CD4-positive, alpha-beta memory T cell (primary cell): ENCODE measurements around the gene PLXDC2. TPM values are rescaled to one million over a fixed set of nuclear protein-coding genes. Genes with fewer than 3 reads are reported as not detected.
"Not testable (repeated sequence)": the region's sequence is repeated elsewhere in the genome, so short reads cannot be mapped to it uniquely, and the experiment has no call there.

Experiments
- CTCF ChIA-PET: fragments of 350-600 bp; sonication (Branson Sonifier 250); formaldehyde crosslinking; loops from one replicate; lab custom pipeline; 2021; ENCODE audit warnings: inconsistent platforms; ENCODE audit not compliant: partially characterized antibody; lab: Charles Lee
- POLR2A ChIA-PET: fragments of 350-600 bp; sonication (Branson Sonifier 250); formaldehyde crosslinking; loops from one replicate; lab custom pipeline; 2021; ENCODE audit not compliant: partially characterized antibody; lab: Charles Lee
- DNase-seq, 5 donors: peaks; one replicate each; pipeline versions ENCODE4 v3.0.0 to v3.0.0-alpha.2; 2020 to 2022; ENCODE audit warnings: mixed read lengths in 1 of 5
- H3K27ac ChIP-seq: one replicate; pipeline ENCODE4 v1.7.0; 2013; ENCODE audit warnings: low read depth, low read length
- H3K27me3 ChIP-seq: 2 replicates; pipeline ENCODE4 v1.7.0; 2013; ENCODE audit warnings: mild to moderate bottlenecking, low read length, moderate library complexity; ENCODE audit not compliant: insufficient read depth
- H3K36me3 ChIP-seq: 2 replicates; pipeline ENCODE4 v1.7.0; 2013; ENCODE audit warnings: mild to moderate bottlenecking, low read length, moderate library complexity; ENCODE audit not compliant: insufficient read depth
- H3K4me1 ChIP-seq: 2 replicates; pipeline ENCODE4 v1.7.0; 2013; ENCODE audit warnings: mild to moderate bottlenecking, low read length, moderate library complexity; ENCODE audit not compliant: insufficient read depth
- H3K4me3 ChIP-seq, 2 donors: one replicate each; pipeline ENCODE4 v1.7.0; 2013; ENCODE audit warnings: low read length in 2 of 2, mild to moderate bottlenecking in 1 of 2
- H3K9me3 ChIP-seq, 2 donors: one replicate each; pipeline ENCODE4 v1.7.0; 2013; ENCODE audit warnings: low read length in 2 of 2, control low read depth in 1 of 2; ENCODE audit not compliant: control insufficient read depth in 1 of 2
- H3K27ac Mint-ChIP-seq, 7 donors: one replicate each; pipeline ENCODE4 v1.8.0; 2020 to 2021; ENCODE audit warnings: mixed read lengths in 7 of 7, mild to moderate bottlenecking in 6 of 7, inconsistent platforms in 3 of 7, moderate library complexity in 3 of 7
- H3K27me3 Mint-ChIP-seq, 2 donors: one replicate each; pipeline ENCODE4 v1.8.0; 2020 to 2021; ENCODE audit warnings: mixed read lengths in 2 of 2
- H3K36me3 Mint-ChIP-seq, 2 donors: one replicate each; pipeline ENCODE4 v1.8.0; 2020 to 2021; ENCODE audit warnings: mixed read lengths in 2 of 2, inconsistent platforms in 1 of 2, mild to moderate bottlenecking in 1 of 2
- H3K4me1 Mint-ChIP-seq, 4 donors: one replicate each; pipeline ENCODE4 v1.8.0; 2020 to 2021; ENCODE audit warnings: mixed read lengths in 4 of 4, mild to moderate bottlenecking in 1 of 4
- H3K4me3 Mint-ChIP-seq, 8 donors: one replicate each; pipeline ENCODE4 v1.8.0; 2020 to 2021; ENCODE audit warnings: mixed read lengths in 8 of 8, mild to moderate bottlenecking in 7 of 8, moderate library complexity in 6 of 8, inconsistent platforms in 3 of 8
- H3K9me3 Mint-ChIP-seq, 8 donors: one replicate each; pipeline ENCODE4 v1.8.0; 2020 to 2021; ENCODE audit warnings: mixed read lengths in 8 of 8, mild to moderate bottlenecking in 5 of 8, inconsistent platforms in 3 of 8, moderate library complexity in 1 of 8
- intact Hi-C: fragments of 100-400 bp; cut with micrococcal nuclease; formaldehyde crosslinking; loops from one replicate; pipeline ENCODE4 v1.15.1; 2023
- polyA plus RNA-seq, 2 donors: library from polyadenylated mRNA; unstranded; fragments of 300-500 nt; fragmentation: Illumina TruSeq; gene quantifications; one replicate each; pipeline ENCODE4 v1.2.3, GENCODE V29; 2021
- total RNA-seq, 2 experiments: library from RNA; stranded (reverse); gene quantifications; one replicate each; pipeline ENCODE4 v1.2.3, GENCODE V29; 2021

The PLXDC2 gene
- total and polyA plus RNA-seq, 4 experiments from 2014 or later: 0.90 to 1.2 TPM; not detected in 2

GRCh38 chr10:19999431-19999830, 183.2 kb downstream of the PLXDC2 start:
- ChIA-PET POLR2A (no interaction called here), CTCF (no interaction called here)
- Mint-ChIP-seq H3K27ac (no peak overlapping the region), H3K36me3 (no peaks in the 10 kb centered on the region), H3K9me3 (peaks cover 0 to 13% (median 5%) of the 10 kb centered on the region in 8 donors), H3K4me1 (no peaks in the 10 kb centered on the region), H3K27me3 (no peaks in the 10 kb centered on the region), H3K4me3 (no peak overlapping the region)
- Histone ChIP-seq H3K9me3 (no peaks in the 10 kb centered on the region), H3K27me3 (no peaks in the 10 kb centered on the region), H3K4me3 (no peak overlapping the region), H3K36me3 (no peaks in the 10 kb centered on the region), H3K4me1 (no peaks in the 10 kb centered on the region), H3K27ac (no peak overlapping the region)
- no peak for DNase-seq
- intact Hi-C loops: no loop called here

GRCh38 chr10:20002026-20002425, 185.8 kb downstream of the PLXDC2 start:
- H3K27me3 Mint-ChIP-seq, DNase-seq, H3K9me3 ChIP-seq, H3K27ac Mint-ChIP-seq, intact Hi-C loops, H3K4me3 ChIP-seq, H3K36me3 ChIP-seq, H3K4me1 Mint-ChIP-seq, POLR2A ChIA-PET, H3K4me3 Mint-ChIP-seq, CTCF ChIA-PET, H3K36me3 Mint-ChIP-seq, H3K27ac ChIP-seq, H3K4me1 ChIP-seq, H3K27me3 ChIP-seq: not testable (repeated sequence)
- H3K9me3 Mint-ChIP-seq: peaks cover 0 to 12% (median 5%) of the 10 kb centered on the region in 8 donors

- peaks cover 0 to 12% (median 5%) of the 10 kb centered on the region in 8 donors for H3K9me3 Mint-ChIP-seq
- DNase-seq: no peak
- intact Hi-C loops: no loop called here
- H3K36me3 Mint-ChIP-seq: no peaks in the 10 kb centered on the region
- H3K27me3 ChIP-seq: no peaks in the 10 kb centered on the region
- no peaks in the 10 kb centered on the region for H3K27me3 Mint-ChIP-seq
- no peaks in the 10 kb centered on the region for H3K9me3 ChIP-seq
- no peak overlapping the region for H3K4me3 ChIP-seq
- no peak overlapping the region for H3K27ac Mint-ChIP-seq
- H3K4me1 ChIP-seq: no peaks in the 10 kb centered on the region
- H3K4me3 Mint-ChIP-seq: peak overlapping the region in 1 of 8 donors; percentile 11
- no peaks in the 10 kb centered on the region for H3K4me1 Mint-ChIP-seq
- H3K27ac ChIP-seq: no peak overlapping the region
- CTCF ChIA-PET: no interaction called here
- POLR2A ChIA-PET: no interaction called here
- H3K36me3 ChIP-seq: no peaks in the 10 kb centered on the region
Measured at GRCh38 chr10:20002657-20003056, 186.4 kb downstream of the PLXDC2 start.

GRCh38 chr10:20004087-20004523, 187.9 kb downstream of the PLXDC2 start:
- H3K27ac Mint-ChIP-seq: no peak overlapping the region
- Histone ChIP-seq H3K9me3 (no peaks in the 10 kb centered on the region), H3K4me3 (no peak overlapping the region), H3K4me1 (no peaks in the 10 kb centered on the region), H3K36me3 (no peaks in the 10 kb centered on the region), H3K27ac (no peak overlapping the region), H3K27me3 (no peaks in the 10 kb centered on the region)
- ChIA-PET CTCF (no interaction called here), POLR2A (no interaction called here)
- no peak for DNase-seq
- H3K4me3 Mint-ChIP-seq: no peak overlapping the region
- intact Hi-C loops: no loop called here
- peaks cover 0 to 16% (median 7%) of the 10 kb centered on the region in 8 donors for H3K9me3 Mint-ChIP-seq
- H3K36me3 Mint-ChIP-seq: no peaks in the 10 kb centered on the region
- no peaks in the 10 kb centered on the region for H3K27me3 Mint-ChIP-seq
- H3K4me1 Mint-ChIP-seq: no peaks in the 10 kb centered on the region

- ChIA-PET CTCF (no interaction called here), POLR2A (no interaction called here)
- H3K36me3 ChIP-seq: no peaks in the 10 kb centered on the region
- Mint-ChIP-seq H3K9me3 (peaks cover 0 to 16% (median 3%) of the 10 kb centered on the region in 8 donors), H3K36me3 (no peaks in the 10 kb centered on the region), H3K27me3 (no peaks in the 10 kb centered on the region), H3K4me1 (no peaks in the 10 kb centered on the region), H3K27ac (no peak overlapping the region), H3K4me3 (no peak overlapping the region)
- no peaks in the 10 kb centered on the region for H3K4me1 ChIP-seq
- H3K27me3 ChIP-seq: no peaks in the 10 kb centered on the region
- H3K27ac ChIP-seq: no peak overlapping the region
- H3K4me3 ChIP-seq: no peak overlapping the region
- intact Hi-C loops: no loop called here
- no peaks in the 10 kb centered on the region for H3K9me3 ChIP-seq
- DNase-seq: no peak
Measured at GRCh38 chr10:20005638-20006037, 189.4 kb downstream of the PLXDC2 start.

- Mint-ChIP-seq H3K27ac (no peak overlapping the region), H3K4me3 (no peak overlapping the region), H3K9me3 (peaks cover 0 to 16% (median 3%) of the 10 kb centered on the region in 8 donors), H3K36me3 (no peaks in the 10 kb centered on the region), H3K4me1 (no peaks in the 10 kb centered on the region), H3K27me3 (no peaks in the 10 kb centered on the region)
- no peak overlapping the region for H3K4me3 ChIP-seq
- no peaks in the 10 kb centered on the region for H3K4me1 ChIP-seq
- H3K9me3 ChIP-seq: no peaks in the 10 kb centered on the region
- H3K27ac ChIP-seq: no peak overlapping the region
- no peak for DNase-seq
- POLR2A ChIA-PET: no interaction called here
- intact Hi-C loops: no loop called here
- CTCF ChIA-PET: no interaction called here
- H3K27me3 ChIP-seq: no peaks in the 10 kb centered on the region
- H3K36me3 ChIP-seq: no peaks in the 10 kb centered on the region
Measured at GRCh38 chr10:20006169-20006870, 190.1 kb downstream of the PLXDC2 start.

GRCh38 chr10:20007426-20007825, 191.2 kb downstream of the PLXDC2 start:
- no peaks in the 10 kb centered on the region for H3K27me3 ChIP-seq
- no peak overlapping the region for H3K27ac Mint-ChIP-seq
- no peak overlapping the region for H3K4me3 ChIP-seq
- H3K27ac ChIP-seq: no peak overlapping the region
- H3K4me3 Mint-ChIP-seq: no peak overlapping the region
- H3K36me3 Mint-ChIP-seq: no peaks in the 10 kb centered on the region
- POLR2A ChIA-PET: no interaction called here
- no peaks in the 10 kb centered on the region for H3K27me3 Mint-ChIP-seq
- DNase-seq: no peak
- CTCF ChIA-PET: no interaction called here
- no peaks in the 10 kb centered on the region for H3K36me3 ChIP-seq
- intact Hi-C loops: no loop called here
- H3K4me1 ChIP-seq: no peaks in the 10 kb centered on the region
- H3K9me3 Mint-ChIP-seq: peaks cover 0 to 16% (median 3%) of the 10 kb centered on the region in 8 donors
- no peaks in the 10 kb centered on the region for H3K9me3 ChIP-seq
- no peaks in the 10 kb centered on the region for H3K4me1 Mint-ChIP-seq
